NCI-H446 treated with DMSO at 0.1 percent for 48 hours (cell line): ENCODE data around the gene DPYD.
"Not testable (repeated sequence)": the region's sequence is repeated elsewhere in the genome, so short reads cannot be mapped to it uniquely, and the experiment has no call there.

Source experiments
- DNase-seq: peaks from one replicate; lab custom pipeline; 2025; lab: John Stamatoyannopoulos, UW

Gene DPYD

GRCh38 chr1:97277891-97278654, 642.8 kb downstream of the DPYD start:
- no peak for DNase-seq

- DNase-seq = no peak
These were observed 648.7 kb downstream of the DPYD start for GRCh38 chr1:97271916-97272788.

- no peak for DNase-seq
These were observed 650.1 kb downstream of the DPYD start for GRCh38 chr1:97270508-97271307.

- DNase-seq = no peak
These were observed 655.2 kb downstream of the DPYD start for GRCh38 chr1:97265630-97266029.

- no peak for DNase-seq
These were observed 658.0 kb downstream of the DPYD start for GRCh38 chr1:97262842-97263241.

- no peak for DNase-seq
These were observed 662.2 kb downstream of the DPYD start for GRCh38 chr1:97258597-97258996.

- DNase-seq = no peak
These were observed 665.9 kb downstream of the DPYD start for GRCh38 chr1:97254731-97255463.

- DNase-seq = no peak
These were observed 667.9 kb downstream of the DPYD start for GRCh38 chr1:97252925-97253324.

- peak; percentile 62 for DNase-seq
These were observed 668.8 kb downstream of the DPYD start for GRCh38 chr1:97252076-97252475.

- DNase-seq = no peak
These were observed 673.6 kb downstream of the DPYD start for GRCh38 chr1:97247196-97247595.

- DNase-seq = no peak
These were observed 675.2 kb downstream of the DPYD start for GRCh38 chr1:97245682-97246081.

GRCh38 chr1:97245026-97245425, 675.8 kb downstream of the DPYD start:
- DNase-seq = no peak

- DNase-seq = peak; percentile 34
These were observed 676.8 kb downstream of the DPYD start for GRCh38 chr1:97243973-97244560.

GRCh38 chr1:97238816-97239215, 682.0 kb downstream of the DPYD start:
- no peak for DNase-seq

- not testable (repeated sequence) for DNase-seq
These were observed 689.5 kb downstream of the DPYD start for GRCh38 chr1:97231354-97231753.

GRCh38 chr1:97212671-97213070, 708.2 kb downstream of the DPYD start:
- DNase-seq = no peak

- DNase-seq = no peak
These were observed 710.5 kb downstream of the DPYD start for GRCh38 chr1:97210307-97210706.

- no peak for DNase-seq
These were observed 711.4 kb downstream of the DPYD start for GRCh38 chr1:97209381-97209957.

- no peak for DNase-seq
These were observed 713.0 kb downstream of the DPYD start for GRCh38 chr1:97207868-97208267.

GRCh38 chr1:97204468-97204867, 716.4 kb downstream of the DPYD start:
- no peak for DNase-seq
